ENCODE results near the gene UBFD1. TPM values are rescaled to one million over a fixed set of nuclear protein-coding genes. Genes with fewer than 3 reads are reported as not detected.

UBFD1 gene, protein sequence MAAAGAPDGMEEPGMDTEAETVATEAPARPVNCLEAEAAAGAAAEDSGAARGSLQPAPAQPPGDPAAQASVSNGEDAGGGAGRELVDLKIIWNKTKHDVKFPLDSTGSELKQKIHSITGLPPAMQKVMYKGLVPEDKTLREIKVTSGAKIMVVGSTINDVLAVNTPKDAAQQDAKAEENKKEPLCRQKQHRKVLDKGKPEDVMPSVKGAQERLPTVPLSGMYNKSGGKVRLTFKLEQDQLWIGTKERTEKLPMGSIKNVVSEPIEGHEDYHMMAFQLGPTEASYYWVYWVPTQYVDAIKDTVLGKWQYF
- 100 to 1,000 TPM; 108 to 147 (median 122) TPM for total RNA-seq
- 100 to 1,000 TPM in 1 of 3 donors, 10 to 100 TPM in 2; 44.8 to 145 (median 48.1) TPM for polyA plus RNA-seq
- long read RNA-seq, donor 1, full-length matches to known transcripts = 23 of 40 reads
- long read RNA-seq, donor 1, partial matches to known transcripts = 2 of 40 reads
- long read RNA-seq, donor 1, other reads (novel, unspliced or antisense) = 15 of 40 reads
- long read RNA-seq, donor 2, full-length matches to known transcripts = 36 of 122 reads
- long read RNA-seq, donor 2, partial matches to known transcripts = 11 of 122 reads
- long read RNA-seq, donor 2, other reads (novel, unspliced or antisense) = 75 of 122 reads

DNA sequence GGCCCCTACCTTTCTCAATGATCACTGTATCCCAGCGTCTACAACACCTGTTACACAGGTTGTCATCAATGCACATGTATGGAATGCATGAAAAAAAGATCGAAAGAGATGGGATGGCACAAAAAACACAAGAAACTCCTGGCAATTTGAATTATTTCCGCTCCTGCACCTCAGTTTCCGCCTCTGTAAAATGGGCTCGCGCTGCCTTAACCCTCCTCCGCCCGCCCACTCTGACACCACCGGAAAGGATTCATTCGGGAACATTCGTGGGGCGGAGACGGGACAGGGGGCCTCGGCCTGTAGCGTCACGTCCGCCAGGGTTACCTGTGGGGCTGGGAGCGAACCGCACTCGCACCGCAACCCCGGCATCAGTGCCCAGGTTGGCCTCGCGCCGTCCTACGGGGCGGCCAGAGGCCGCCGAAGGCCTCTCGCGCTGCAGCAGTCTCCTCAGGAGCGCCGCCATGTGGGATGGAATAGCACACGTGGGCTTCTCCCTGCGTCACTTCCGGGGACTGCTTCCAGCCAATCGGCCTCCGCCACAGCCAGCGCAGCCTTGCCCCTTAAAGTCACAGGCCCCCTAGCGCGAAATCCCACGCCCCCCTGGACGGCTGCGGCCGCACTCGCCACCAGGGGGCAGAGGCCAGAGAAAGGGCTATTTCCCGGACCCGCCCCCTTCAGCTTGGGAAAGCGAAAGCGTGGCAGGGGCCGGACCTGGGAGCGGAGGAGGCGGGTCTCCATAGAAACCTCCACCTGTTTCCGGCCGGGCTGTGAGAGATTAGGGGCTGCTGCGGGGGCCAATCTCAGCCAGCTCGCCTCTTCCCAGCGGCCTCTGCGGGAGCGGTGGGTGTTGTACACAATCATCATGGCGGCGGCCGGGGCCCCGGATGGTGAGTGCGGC is at the start of gene UBFD1, which contains the start of gene EARS2:
Gene UBFD1 (plus strand): TSS at position 847 of the 898 bp plus-strand sequence. CDS start 16 bp downstream, at position 863.
Gene EARS2 (minus strand): TSS at position 470 of the 898 bp plus-strand sequence. CDS start 7 bp downstream, at position 463.
- Histone ChIP-seq H3K9me3 (no peaks in the 10 kb centered on the region), H3K4me1 (peaks cover 43% of the 10 kb centered on the region), H3K4me3 (peak within 1 kb of the TSS; percentile 85), H3K27me3 (ENCODE audit: insufficient read depth in 3 of 3, low read length in 2 of 3) (no peaks in the 10 kb centered on the region), H3K27ac (peak within 1 kb of the TSS; percentile 93), H3K36me3 (ENCODE audit: insufficient read depth in 1 of 2, low read depth in 1 of 2) (peaks cover 18 to 61% of the 10 kb centered on the region in 2 donors)
- peak; percentile 99 for DNase-seq
- TF ChIP-seq, protein P1, sequence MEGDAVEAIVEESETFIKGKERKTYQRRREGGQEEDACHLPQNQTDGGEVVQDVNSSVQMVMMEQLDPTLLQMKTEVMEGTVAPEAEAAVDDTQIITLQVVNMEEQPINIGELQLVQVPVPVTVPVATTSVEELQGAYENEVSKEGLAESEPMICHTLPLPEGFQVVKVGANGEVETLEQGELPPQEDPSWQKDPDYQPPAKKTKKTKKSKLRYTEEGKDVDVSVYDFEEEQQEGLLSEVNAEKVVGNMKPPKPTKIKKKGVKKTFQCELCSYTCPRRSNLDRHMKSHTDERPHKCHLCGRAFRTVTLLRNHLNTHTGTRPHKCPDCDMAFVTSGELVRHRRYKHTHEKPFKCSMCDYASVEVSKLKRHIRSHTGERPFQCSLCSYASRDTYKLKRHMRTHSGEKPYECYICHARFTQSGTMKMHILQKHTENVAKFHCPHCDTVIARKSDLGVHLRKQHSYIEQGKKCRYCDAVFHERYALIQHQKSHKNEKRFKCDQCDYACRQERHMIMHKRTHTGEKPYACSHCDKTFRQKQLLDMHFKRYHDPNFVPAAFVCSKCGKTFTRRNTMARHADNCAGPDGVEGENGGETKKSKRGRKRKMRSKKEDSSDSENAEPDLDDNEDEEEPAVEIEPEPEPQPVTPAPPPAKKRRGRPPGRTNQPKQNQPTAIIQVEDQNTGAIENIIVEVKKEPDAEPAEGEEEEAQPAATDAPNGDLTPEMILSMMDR (IDR thresholded peaks at IDR 0.05) = peak; percentile 92
- peak; percentile 92 to 96 (median 93) for ATAC-seq
- 1 to 2% (median 2%) methylated on average over 53 to 65 of the region's 65 CpGs for WGBS, 3 donors
- intact Hi-C loops (cut with DNase I) = loop anchor here (1.0 to 10.0 kb wide), 5 partner anchors 39 to 988 kb away; partner anchors contain the start of genes NDUFAB1 (in 2 of the 2), COG7 (in 1 of the 2) and GGA2 (in 1 of the 2)

DNA sequence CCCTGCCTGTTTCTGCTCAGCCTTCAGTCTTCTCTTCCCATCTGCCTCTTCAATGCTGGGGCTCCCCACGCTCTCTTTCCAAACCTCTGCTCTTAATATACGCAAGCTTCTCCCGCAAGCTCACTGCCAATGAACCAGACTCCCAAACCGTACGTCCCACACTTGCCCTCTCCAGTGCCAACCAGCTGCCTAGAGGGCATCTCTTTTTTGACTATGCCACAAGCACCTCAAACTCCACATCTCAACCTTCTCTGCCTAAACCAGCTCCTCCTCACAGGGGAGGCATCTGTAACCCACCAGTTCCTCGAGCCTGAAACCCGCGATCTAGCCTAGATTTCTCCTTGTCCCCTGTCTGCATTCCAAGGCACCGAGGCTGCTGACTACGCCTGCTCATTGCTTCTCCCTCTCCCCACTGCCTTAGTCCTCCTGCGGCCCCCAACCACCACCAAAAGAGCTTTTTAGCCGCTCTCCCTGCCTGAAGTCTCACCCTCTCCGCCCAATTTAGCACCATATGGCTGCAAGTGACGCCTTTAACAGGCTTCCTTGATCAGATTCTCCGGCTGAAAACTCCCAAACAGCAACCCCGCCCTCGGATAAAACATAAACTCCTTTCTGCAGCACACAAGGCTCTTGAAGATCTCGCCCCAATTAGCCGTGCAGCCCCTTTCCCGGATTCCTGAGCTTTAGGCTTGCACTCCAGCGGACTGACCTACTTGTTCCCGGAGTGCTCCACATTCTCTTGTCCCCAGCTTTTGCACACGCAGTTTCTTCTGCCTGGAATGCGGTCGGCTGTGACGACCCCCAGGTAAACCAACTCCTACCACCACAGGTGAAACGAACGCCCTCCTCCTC is 48.7 kb upstream of the UBFD1 start:
- H3K4me1 ChIP-seq = peaks cover 24% of the 10 kb centered on the region

DNA sequence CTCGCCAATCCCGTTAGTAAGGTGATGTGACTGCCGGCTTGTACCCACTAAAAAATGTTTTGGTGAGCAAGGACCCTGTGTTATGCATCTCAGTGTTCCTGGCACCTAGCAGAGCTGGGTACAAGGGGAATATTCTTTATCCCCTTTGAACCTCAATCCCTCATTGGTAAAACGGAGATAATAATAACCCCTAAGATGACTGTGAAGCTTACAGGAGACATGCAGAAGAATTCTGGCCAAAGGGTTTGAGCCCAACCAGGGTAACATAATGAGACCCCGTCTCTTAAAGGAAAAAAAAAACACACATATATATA is 48.1 kb upstream of the UBFD1 start:
- DNase-seq = no peak
- WGBS, 3 donors = 4 to 13% (median 7%) methylated on average over 5 of the region's 5 CpGs
- H3K36me3 ChIP-seq (ENCODE audit: insufficient read depth in 1 of 2, low read depth in 1 of 2) = peaks cover 0 to 6% of the 10 kb centered on the region in 2 donors
- H3K9me3 ChIP-seq = no peaks in the 10 kb centered on the region
- H3K27ac ChIP-seq = peak overlapping the region; percentile 95
- peaks cover 18% of the 10 kb centered on the region for H3K4me1 ChIP-seq
- TF ChIP-seq, protein P1 (IDR thresholded peaks at IDR 0.05) = no peak
- ATAC-seq = no peak
- H3K27me3 ChIP-seq (ENCODE audit: insufficient read depth in 3 of 3, low read length in 2 of 3) = no peaks in the 10 kb centered on the region
- H3K4me3 ChIP-seq = peak overlapping the region; percentile 94
- intact Hi-C loops (cut with DNase I) = no loop called here

More for the DNA sequence above, 48.7 kb upstream of the UBFD1 start:
- ATAC-seq (no peak), DNase-seq (no peak)
- peak overlapping the region; percentile 95 for H3K27ac ChIP-seq
- TF ChIP-seq, protein P1 (IDR thresholded peaks at IDR 0.05) = no peak
- peak overlapping the region; percentile 94 for H3K4me3 ChIP-seq
- WGBS, 3 donors = 24 to 36% (median 25%) methylated on average over 28 of the region's 28 CpGs
- H3K9me3 ChIP-seq = no peaks in the 10 kb centered on the region
- peaks cover 0 to under 1% of the 10 kb centered on the region in 2 donors for H3K36me3 ChIP-seq (ENCODE audit: insufficient read depth in 1 of 2, low read depth in 1 of 2)
- intact Hi-C loops (cut with DNase I) = no loop called here
- no peaks in the 10 kb centered on the region for H3K27me3 ChIP-seq (ENCODE audit: insufficient read depth in 3 of 3, low read length in 2 of 3)

DNA sequence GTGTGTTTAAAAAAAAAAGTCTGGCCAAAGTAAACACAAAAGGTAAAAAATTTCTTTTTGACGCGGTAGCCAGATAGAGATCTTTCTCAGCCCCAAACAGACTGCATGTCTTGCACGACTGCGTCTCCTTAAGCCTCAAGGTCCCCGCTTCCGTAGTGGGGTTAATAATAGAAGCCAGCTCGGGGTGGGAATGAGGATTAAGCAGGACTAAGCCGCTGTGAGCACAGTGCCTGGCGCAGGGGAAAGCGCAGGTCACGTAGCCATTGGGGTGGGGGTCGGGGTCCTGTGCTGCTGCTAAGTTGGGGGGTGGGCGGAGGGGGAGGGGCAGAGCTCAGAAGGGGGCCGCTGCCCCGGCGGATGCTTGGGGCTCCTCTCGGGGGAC is 47.8 kb upstream of the UBFD1 start:
- DNase-seq = peak in 1 of 2 donors; percentile 72
- ATAC-seq = peak; percentile 35 to 72 (median 60)
- Histone ChIP-seq H3K4me3 (peak overlapping the region; percentile 94), H3K27ac (peak overlapping the region; percentile 95), H3K27me3 (ENCODE audit: insufficient read depth in 3 of 3, low read length in 2 of 3) (no peaks in the 10 kb centered on the region), H3K36me3 (ENCODE audit: insufficient read depth in 1 of 2, low read depth in 1 of 2) (peaks cover 2 to 10% of the 10 kb centered on the region in 2 donors), H3K4me1 (peaks cover 17% of the 10 kb centered on the region), H3K9me3 (no peaks in the 10 kb centered on the region)
- TF ChIP-seq, protein P1 (IDR thresholded peaks at IDR 0.05) = no peak
- 0 to 1% (median 1%) methylated on average over 9 to 17 of the region's 17 CpGs for WGBS, 3 donors
- intact Hi-C loops (cut with DNase I) = loop anchor here in 1 of 2 donors (5.0 kb wide), 1 partner anchor 48 kb away; the partner anchor contains the start of genes EARS2 and UBFD1

Data from psoas muscle (tissue), 8 donors.